RWPE2 (cell line): ENCODE data around the gene KIAA0825.

Experiments
- ATAC-seq: fragments of 200-7000 bp; cut with Tn5 transposase; 3 replicates; pipeline ENCODE4 v1.9.1; 2021; ENCODE audit warnings: low read depth
- DNase-seq: peaks from one replicate; pipeline ENCODE4 v3.0.0-alpha.2; 2020; ENCODE audit warnings: low spot score
- H3K27ac ChIP-seq: fragments of 450-650 bp; 2 replicates; pipeline ENCODE4 v1.5.1; 2017; ENCODE audit warnings: mild to moderate bottlenecking; ENCODE audit not compliant: poor library complexity, severe bottlenecking
- H3K27me3 ChIP-seq: fragments of 250-450 bp; sonication (Bioruptor Pico); 2 replicates; pipeline ENCODE4 v1.5.1; 2021; ENCODE audit warnings: mild to moderate bottlenecking, moderate library complexity; ENCODE audit not compliant: insufficient read depth, poor library complexity, severe bottlenecking
- H3K36me3 ChIP-seq: fragments of 250-450 bp; sonication (Bioruptor Pico); 2 replicates; pipeline ENCODE4 v1.5.1; 2020; ENCODE audit warnings: low read depth, mild to moderate bottlenecking, moderate library complexity
- H3K4me1 ChIP-seq: fragments of 250-450 bp; sonication (Bioruptor Pico); 2 replicates; pipeline ENCODE4 v1.5.1; 2021; ENCODE audit warnings: mild to moderate bottlenecking, moderate library complexity; ENCODE audit not compliant: insufficient read depth, poor library complexity, severe bottlenecking
- H3K4me3 ChIP-seq: fragments of 250-450 bp; sonication (Bioruptor Pico); 2 replicates; pipeline ENCODE4 v1.5.1; 2021; ENCODE audit warnings: mild to moderate bottlenecking, moderate library complexity; ENCODE audit not compliant: severe bottlenecking
- H3K9me3 ChIP-seq: fragments of 250-450 bp; sonication (Bioruptor Pico); 2 replicates; pipeline ENCODE4 v1.5.1; 2021; ENCODE audit warnings: mild to moderate bottlenecking, moderate library complexity; ENCODE audit not compliant: severe bottlenecking
- TF ChIP-seq, protein P1 (sequence below): fragments of 450-650 bp; IDR thresholded peaks from one replicate; pipeline ENCODE4 v1.5.1; 2017; ENCODE audit warnings: mild to moderate bottlenecking, moderate library complexity; ENCODE audit not compliant: poor library complexity, severe bottlenecking

The KIAA0825 gene

GRCh38 chr5:94658272-94658671, 39.9 kb upstream of the KIAA0825 start:
- TF ChIP-seq, protein P1, sequence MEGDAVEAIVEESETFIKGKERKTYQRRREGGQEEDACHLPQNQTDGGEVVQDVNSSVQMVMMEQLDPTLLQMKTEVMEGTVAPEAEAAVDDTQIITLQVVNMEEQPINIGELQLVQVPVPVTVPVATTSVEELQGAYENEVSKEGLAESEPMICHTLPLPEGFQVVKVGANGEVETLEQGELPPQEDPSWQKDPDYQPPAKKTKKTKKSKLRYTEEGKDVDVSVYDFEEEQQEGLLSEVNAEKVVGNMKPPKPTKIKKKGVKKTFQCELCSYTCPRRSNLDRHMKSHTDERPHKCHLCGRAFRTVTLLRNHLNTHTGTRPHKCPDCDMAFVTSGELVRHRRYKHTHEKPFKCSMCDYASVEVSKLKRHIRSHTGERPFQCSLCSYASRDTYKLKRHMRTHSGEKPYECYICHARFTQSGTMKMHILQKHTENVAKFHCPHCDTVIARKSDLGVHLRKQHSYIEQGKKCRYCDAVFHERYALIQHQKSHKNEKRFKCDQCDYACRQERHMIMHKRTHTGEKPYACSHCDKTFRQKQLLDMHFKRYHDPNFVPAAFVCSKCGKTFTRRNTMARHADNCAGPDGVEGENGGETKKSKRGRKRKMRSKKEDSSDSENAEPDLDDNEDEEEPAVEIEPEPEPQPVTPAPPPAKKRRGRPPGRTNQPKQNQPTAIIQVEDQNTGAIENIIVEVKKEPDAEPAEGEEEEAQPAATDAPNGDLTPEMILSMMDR: no peak
- Histone ChIP-seq H3K27ac (no peak overlapping the region), H3K36me3 (peaks cover 47% of the 10 kb centered on the region), H3K9me3 (peaks cover 12% of the 10 kb centered on the region), H3K27me3 (no peaks in the 10 kb centered on the region), H3K4me3 (no peak overlapping the region), H3K4me1 (no peaks in the 10 kb centered on the region)
- no peak for ATAC-seq
- no peak for DNase-seq

GRCh38 chr5:94649874-94650273, 31.5 kb upstream of the KIAA0825 start:
- no peak for ATAC-seq
- TF ChIP-seq, protein P1: no peak
- Histone ChIP-seq H3K27ac (no peak overlapping the region), H3K4me1 (no peaks in the 10 kb centered on the region), H3K36me3 (peaks cover 29% of the 10 kb centered on the region), H3K9me3 (peaks cover under 1% of the 10 kb centered on the region), H3K27me3 (no peaks in the 10 kb centered on the region), H3K4me3 (no peak overlapping the region)
- no peak for DNase-seq

GRCh38 chr5:94646758-94647157, 28.4 kb upstream of the KIAA0825 start:
- H3K9me3 ChIP-seq: no peaks in the 10 kb centered on the region
- no peak for ATAC-seq

DNA sequence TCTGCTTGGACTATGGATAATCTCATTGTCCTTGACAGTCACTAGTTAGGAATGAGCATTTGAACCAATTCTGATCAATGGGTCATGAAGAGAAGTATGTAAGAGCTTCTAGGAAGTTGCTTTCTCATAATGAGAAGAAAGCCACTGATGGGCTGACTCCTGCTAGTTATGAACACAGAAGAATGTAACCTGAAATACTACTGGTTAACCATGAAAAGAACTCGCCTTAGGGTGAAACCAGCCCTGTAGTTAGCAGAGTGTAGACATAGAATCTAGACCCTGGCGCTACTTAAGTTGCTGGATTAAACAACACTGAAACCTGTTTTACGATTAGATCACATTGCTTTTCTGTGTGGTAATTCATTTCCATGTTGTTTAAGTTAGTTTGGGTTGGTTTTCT, 26.6 kb upstream of the KIAA0825 start:
- H3K36me3 ChIP-seq: peaks cover 12% of the 10 kb centered on the region

More at GRCh38 chr5:94646758-94647157, 28.4 kb upstream of the KIAA0825 start:
- no peaks in the 10 kb centered on the region for H3K4me1 ChIP-seq
- H3K36me3 ChIP-seq: peaks cover 12% of the 10 kb centered on the region; the same call in 1 of the 2 replicates
- TF ChIP-seq, protein P1: no peak
- H3K27ac ChIP-seq: no peak overlapping the region
- H3K27me3 ChIP-seq: no peaks in the 10 kb centered on the region
- no peak for DNase-seq
- no peak overlapping the region for H3K4me3 ChIP-seq

GRCh38 chr5:94640176-94640575, 21.8 kb upstream of the KIAA0825 start:
- Histone ChIP-seq H3K4me3 (no peak overlapping the region), H3K36me3 (peaks cover 24% of the 10 kb centered on the region), H3K27me3 (no peaks in the 10 kb centered on the region), H3K9me3 (no peaks in the 10 kb centered on the region), H3K27ac (no peak overlapping the region), H3K4me1 (no peaks in the 10 kb centered on the region)
- DNase-seq: no peak
- no peak for ATAC-seq
- TF ChIP-seq, protein P1: no peak

More for the DNA sequence above, 26.6 kb upstream of the KIAA0825 start:
- Histone ChIP-seq H3K4me1 (no peaks in the 10 kb centered on the region), H3K27me3 (no peaks in the 10 kb centered on the region), H3K4me3 (no peak overlapping the region), H3K9me3 (no peaks in the 10 kb centered on the region), H3K27ac (no peak overlapping the region)
- ATAC-seq (no peak), DNase-seq (no peak)
- TF ChIP-seq, protein P1: no peak
